C4-2B (cell line): Measurements from ENCODE around the gene CEP85L.

Experiments used
- H3K27ac ChIP-seq: fragments of 450-650 bp; 2 replicates; pipeline ENCODE4 v1.5.1; 2017
- CTCF ChIP-seq: fragments of 450-650 bp; conservative IDR thresholded peaks from 2 replicates; pipeline ENCODE4 v1.5.1; 2017; ENCODE audit warnings: mild to moderate bottlenecking
- ZFX ChIP-seq: fragments of 450-650 bp; IDR thresholded peaks from 2 replicates; pipeline ENCODE4 v1.6.1; 2017

CEP85L gene

GRCh38 chr6:118602300-118602699, 49.1 kb downstream of the CEP85L start:
- no peak overlapping the region for H3K27ac ChIP-seq
- TF ChIP-seq CTCF = no peak
- TF ChIP-seq ZFX = no peak

GRCh38 chr6:118598324-118598723, 53.1 kb downstream of the CEP85L start:
- no peak for TF ChIP-seq CTCF
- TF ChIP-seq ZFX = no peak
- no peak overlapping the region for H3K27ac ChIP-seq

- no peak overlapping the region for H3K27ac ChIP-seq
These were observed 53.8 kb downstream of the CEP85L start for GRCh38 chr6:118597636-118598035.

GRCh38 chr6:118596774-118597320, 54.5 kb downstream of the CEP85L start:
- H3K27ac ChIP-seq = no peak overlapping the region
- TF ChIP-seq ZFX (no peak), CTCF (no peak)

More at GRCh38 chr6:118597636-118598035, 53.8 kb downstream of the CEP85L start:
- TF ChIP-seq CTCF (no peak), ZFX (no peak)

- TF ChIP-seq ZFX (no peak), CTCF (no peak)
- H3K27ac ChIP-seq = no peak overlapping the region
These were observed 56.5 kb downstream of the CEP85L start for GRCh38 chr6:118594877-118595276.

GRCh38 chr6:118591897-118592296, 59.5 kb downstream of the CEP85L start:
- TF ChIP-seq CTCF = no peak
- no peak for TF ChIP-seq ZFX

GRCh38 chr6:118589649-118590365, 61.6 kb downstream of the CEP85L start:
- TF ChIP-seq ZFX (no peak), CTCF (no peak)
- no peak overlapping the region for H3K27ac ChIP-seq

More at GRCh38 chr6:118591897-118592296, 59.5 kb downstream of the CEP85L start:
- H3K27ac ChIP-seq = no peak overlapping the region
